ENCODE measurements around the gene CIDEA.

The CIDEA gene

DNA sequence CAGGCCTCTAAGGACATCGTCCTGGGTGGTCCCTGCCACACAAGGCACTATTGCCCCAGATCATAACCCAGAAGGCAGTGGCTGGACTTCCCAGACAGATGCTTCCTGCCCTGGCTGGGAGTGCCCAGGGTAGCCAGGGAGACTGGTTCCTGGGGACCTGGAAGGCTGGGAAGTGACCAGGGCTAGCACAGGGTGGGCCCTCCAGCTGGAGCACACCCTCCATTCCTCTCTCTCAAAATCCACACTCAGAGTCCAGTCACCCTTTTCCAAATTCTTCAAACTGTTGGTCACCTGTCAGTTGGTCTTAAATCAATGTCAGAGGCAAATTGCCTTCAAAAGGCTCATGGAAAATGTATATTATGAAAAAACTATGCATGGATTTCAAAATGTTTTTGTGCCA lies 42.3 kb downstream of the CIDEA start:
- no peak for DNase-seq (ENCODE audit: low read depth, low spot score)

DNA sequence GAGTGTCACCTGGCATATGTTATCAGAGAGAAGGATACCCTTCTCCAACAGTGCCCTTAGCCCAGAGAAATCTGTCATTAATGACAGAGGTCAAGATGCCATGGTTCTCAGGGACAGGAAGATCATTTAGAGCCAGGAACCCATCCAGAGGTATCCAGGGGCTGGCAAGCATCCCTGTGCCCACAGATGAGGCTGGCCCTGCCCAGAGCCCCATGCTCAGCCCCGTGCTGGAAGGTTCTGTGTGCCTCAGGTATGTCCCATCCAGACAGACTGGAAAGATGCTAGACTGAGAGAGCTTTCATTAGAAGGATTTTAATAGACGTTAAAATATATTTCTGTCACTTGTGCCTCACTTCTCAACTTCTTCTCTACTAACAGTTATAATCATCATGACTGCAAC lies 45.7 kb downstream of the CIDEA start:
- no peak for DNase-seq (ENCODE audit: low read depth, low spot score)

GRCh38 chr18:12301263-12302005 lies 47.3 kb downstream of the CIDEA start:
- DNase-seq (ENCODE audit: low read depth, low spot score), result no peak

- no peak for DNase-seq (ENCODE audit: low read depth, low spot score)
Measured at GRCh38 chr18:12302391-12303147, 48.4 kb downstream of the CIDEA start.

GRCh38 chr18:12304351-12305210 lies 50.4 kb downstream of the CIDEA start:
- DNase-seq (ENCODE audit: low read depth, low spot score), result no peak

DNA sequence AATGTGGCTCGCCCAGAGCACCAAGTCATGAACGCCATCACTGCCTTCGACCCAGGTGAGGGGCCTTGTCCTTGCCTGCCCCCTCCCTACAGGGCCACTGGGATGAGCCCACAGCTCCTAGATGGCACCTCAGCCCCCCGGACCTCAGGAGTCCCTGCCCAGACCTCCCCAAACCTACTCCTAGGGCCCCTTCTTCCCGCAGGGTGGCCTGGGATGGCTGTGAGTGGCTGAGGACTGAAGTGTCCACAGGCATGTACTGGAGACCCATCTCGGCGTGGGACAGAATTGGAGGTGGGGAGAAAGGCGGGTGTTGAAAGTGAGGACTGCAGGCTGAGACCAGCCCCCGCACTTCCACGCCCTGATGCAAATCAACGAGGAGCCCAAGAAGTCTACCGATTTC lies 51.0 kb downstream of the CIDEA start:
- no peak for DNase-seq (ENCODE audit: low read depth, low spot score)

GRCh38 chr18:12305930-12306629 lies 51.9 kb downstream of the CIDEA start:
- no peak for DNase-seq (ENCODE audit: low read depth, low spot score)

- DNase-seq (ENCODE audit: low read depth, low spot score), result no peak
Measured at GRCh38 chr18:12306752-12307700, 52.9 kb downstream of the CIDEA start.

DNA sequence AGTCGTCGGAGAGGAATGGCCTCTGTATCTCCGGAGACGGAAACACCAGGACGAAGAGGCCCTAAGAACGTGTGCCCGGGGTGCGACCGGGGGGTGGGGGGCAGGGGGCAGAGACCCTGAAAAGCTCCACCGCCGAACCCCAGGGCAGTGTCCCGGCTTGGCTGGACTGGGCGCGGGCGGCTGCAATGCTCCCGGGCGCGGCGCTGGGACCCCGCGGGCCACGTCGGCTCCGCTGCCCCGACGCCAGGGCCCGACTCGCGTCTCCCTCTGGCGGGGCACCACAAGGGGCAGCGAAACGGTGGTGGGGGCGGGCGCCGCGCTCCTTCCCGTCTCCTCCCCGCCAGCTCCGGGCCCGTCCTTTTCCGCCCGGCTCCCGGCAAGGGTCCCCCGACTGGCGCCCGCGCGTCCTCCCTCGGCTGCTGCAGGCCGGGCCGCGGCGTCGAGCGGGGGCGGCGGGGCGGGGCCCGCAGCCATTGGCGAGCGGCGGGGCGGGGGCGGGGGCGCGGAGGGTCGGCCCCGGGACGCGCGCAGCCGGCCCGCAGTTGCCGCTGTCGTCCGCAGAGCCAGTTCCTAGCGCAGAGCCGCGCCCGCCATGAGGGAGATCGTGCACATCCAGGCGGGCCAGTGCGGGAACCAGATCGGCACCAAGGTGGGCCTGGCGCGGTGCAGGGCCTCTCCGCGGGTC lies 53.7 kb downstream of the CIDEA start, which contains the start of gene TUBB6:
TUBB6 (plus strand) TSS at position 541 of the 685 bp plus-strand sequence; CDS start at position 593, 52 bp downstream.
- DNase-seq (ENCODE audit: low read depth, low spot score), result no peak

DNA sequence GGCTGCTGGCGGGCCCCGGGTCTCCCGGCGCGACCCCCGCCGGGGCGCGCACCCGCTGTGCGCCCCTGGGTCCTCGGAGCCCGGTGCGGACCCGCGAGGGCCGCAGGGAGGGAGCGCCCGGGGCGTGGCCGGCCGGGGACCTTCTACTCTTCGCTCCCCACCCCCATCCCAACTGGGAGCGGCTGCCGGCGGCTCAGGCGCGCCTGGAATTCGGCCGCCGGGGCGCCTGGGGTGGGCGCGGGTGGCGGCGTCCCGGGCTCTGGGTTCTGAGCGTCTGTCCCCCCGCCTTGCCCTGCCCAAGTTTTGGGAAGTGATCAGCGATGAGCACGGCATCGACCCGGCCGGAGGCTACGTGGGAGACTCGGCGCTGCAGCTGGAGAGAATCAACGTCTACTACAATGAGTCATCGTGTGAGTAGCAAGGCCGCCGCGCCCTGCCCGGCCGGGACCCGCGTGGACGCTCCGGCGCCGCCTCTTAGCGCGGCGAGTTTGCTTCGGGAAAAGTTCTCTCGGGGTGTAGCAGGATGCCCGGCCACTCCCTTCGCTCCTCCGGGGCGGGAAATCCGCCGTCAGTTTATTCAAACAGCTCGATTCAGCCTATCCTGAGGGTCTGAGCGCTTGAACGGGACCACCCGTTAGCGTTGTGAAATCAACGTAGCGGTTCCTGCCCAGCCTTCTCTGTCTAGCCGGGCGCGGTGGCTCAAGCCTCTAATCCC lies 54.4 kb downstream of the CIDEA start:
- DNase-seq (ENCODE audit: low read depth, low spot score), result no peak

DNA sequence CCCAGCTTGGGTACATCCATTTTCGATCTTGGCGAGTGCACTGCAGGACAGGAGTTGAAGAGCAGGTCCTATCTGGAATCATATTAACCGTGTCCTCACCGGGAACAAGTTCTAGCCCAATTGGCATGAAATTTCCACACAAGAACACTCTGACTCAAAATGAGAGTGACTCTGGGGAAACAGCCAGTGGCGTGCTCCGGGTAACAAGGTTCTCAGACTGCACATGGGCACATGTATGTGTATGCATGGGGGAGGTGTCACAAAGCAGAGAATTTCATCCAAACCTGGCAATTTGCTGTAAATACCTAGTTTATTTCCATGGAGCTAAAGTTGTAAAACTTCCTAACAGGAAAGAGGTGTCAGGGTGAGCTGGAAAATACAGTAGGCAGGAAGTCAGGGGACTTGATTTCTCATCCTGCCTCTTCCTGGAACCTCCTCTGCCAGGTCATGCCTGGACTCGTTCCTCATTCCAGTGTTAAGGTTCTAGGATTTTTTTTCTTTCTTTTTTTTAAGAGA lies 55.6 kb downstream of the CIDEA start:
- DNase-seq (ENCODE audit: low read depth, low spot score), result no peak

- DNase-seq (ENCODE audit: low read depth, low spot score), result no peak
Measured at GRCh38 chr18:12310762-12311161, 56.6 kb downstream of the CIDEA start.

DNA sequence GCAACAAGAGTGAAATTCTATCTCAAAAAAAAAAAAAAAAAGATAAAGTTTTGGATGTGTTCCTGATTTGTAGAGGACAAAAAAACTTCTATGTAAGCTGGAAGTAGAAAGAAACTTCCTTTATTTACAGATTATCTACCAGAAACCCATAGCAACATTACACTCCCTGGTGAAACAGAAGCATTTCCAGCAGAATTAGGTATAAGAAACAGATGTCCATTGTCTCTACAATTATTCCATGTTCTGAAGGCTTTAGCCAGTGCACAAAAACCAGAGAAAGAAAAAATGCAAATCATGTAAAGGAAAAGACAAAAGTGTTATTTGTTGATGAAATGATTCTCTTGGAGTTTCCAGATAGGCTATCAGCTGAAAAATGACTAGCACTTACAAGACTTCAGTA lies 58.8 kb downstream of the CIDEA start:
- no peak for DNase-seq (ENCODE audit: low read depth, low spot score)

- no peak for DNase-seq (ENCODE audit: low read depth, low spot score)
Measured at GRCh38 chr18:12313530-12314245, 59.5 kb downstream of the CIDEA start.

GRCh38 chr18:12314591-12315305 lies 60.6 kb downstream of the CIDEA start:
- no peak for DNase-seq (ENCODE audit: low read depth, low spot score)

DNA sequence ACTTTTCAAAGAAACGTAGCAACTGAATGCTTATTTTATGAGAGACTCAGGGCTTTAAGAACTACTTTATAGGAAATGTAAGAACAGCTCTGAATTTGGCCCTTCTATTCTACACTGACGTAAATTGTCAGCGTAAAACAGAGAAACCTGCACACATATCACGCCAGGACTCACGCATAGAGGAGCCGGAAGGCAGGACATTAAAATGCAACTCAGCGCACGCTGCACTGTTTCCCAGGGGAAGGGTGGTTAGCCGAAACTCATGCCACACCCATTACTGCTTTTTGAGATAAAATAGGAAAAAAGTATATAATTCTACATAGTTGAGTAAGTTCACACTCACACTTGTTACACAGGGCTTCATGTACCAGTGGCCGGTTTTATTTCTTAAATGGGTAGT lies 61.3 kb downstream of the CIDEA start:
- no peak for DNase-seq (ENCODE audit: low read depth, low spot score)

- no peak for DNase-seq (ENCODE audit: low read depth, low spot score)
Measured at GRCh38 chr18:12315911-12316310, 61.8 kb downstream of the CIDEA start.

Data from iPS DF 19.7 (cell line).